Measurements from ENCODE around the gene MAPT. TPM values are rescaled to one million over a fixed set of nuclear protein-coding genes. Genes with fewer than 3 reads are reported as not detected.
A peak's percentile ranks its signal among the peaks of the same experiment; 100 is the strongest.
"Not testable (repeated sequence)": the region's sequence is repeated elsewhere in the genome, so short reads cannot be mapped to it uniquely, and the experiment has no call there.

Gene MAPT
- total and polyA plus RNA-seq, 2 donors: 3.4 to 21.1 TPM

- H3K27ac ChIP-seq (ENCODE audit: low read depth): no peak overlapping the region
- 88% methylated on average over 9 of the region's 9 CpGs for WGBS
- DNase-seq (ENCODE audit: extremely low spot score): no peak
- H3K36me3 ChIP-seq (ENCODE audit: insufficient read depth): no peaks in the 10 kb centered on the region
- no peak overlapping the region for H3K4me3 ChIP-seq (ENCODE audit: low read depth, low read length)
- H3K4me1 ChIP-seq (ENCODE audit: insufficient read depth): no peaks in the 10 kb centered on the region
These were observed 103.3 kb downstream of the MAPT start for GRCh38 chr17:45997624-45998023.

- Histone ChIP-seq H3K36me3 (ENCODE audit: insufficient read depth) (no peaks in the 10 kb centered on the region), H3K4me1 (ENCODE audit: insufficient read depth) (no peaks in the 10 kb centered on the region), H3K4me3 (ENCODE audit: low read depth, low read length) (no peak within 1 kb of the TSS), H3K27ac (ENCODE audit: low read depth) (no peak within 1 kb of the TSS)
- 79% methylated on average over 8 of the region's 8 CpGs for WGBS
- no peak for DNase-seq (ENCODE audit: extremely low spot score)
These were observed 104.9 kb downstream of the MAPT start, which contains the start of gene STH for GRCh38 chr17:45998987-45999899. STH (plus strand) TSS chr17:45999250; CDS start chr17:45999280, 30 bp downstream.

GRCh38 chr17:45999900-46000290 lies 105.5 kb downstream of the MAPT start:
- Histone ChIP-seq H3K36me3 (ENCODE audit: insufficient read depth) (no peaks in the 10 kb centered on the region), H3K4me1 (ENCODE audit: insufficient read depth) (no peaks in the 10 kb centered on the region), H3K27ac (ENCODE audit: low read depth) (no peak overlapping the region), H3K4me3 (ENCODE audit: low read depth, low read length) (no peak overlapping the region)
- 82% methylated on average over 9 of the region's 9 CpGs for WGBS
- DNase-seq (ENCODE audit: extremely low spot score): no peak

GRCh38 chr17:46000292-46000691 lies 105.9 kb downstream of the MAPT start:
- no peaks in the 10 kb centered on the region for H3K36me3 ChIP-seq (ENCODE audit: insufficient read depth)
- H3K4me3 ChIP-seq (ENCODE audit: low read depth, low read length): no peak overlapping the region
- no peaks in the 10 kb centered on the region for H3K4me1 ChIP-seq (ENCODE audit: insufficient read depth)
- H3K27ac ChIP-seq (ENCODE audit: low read depth): no peak overlapping the region
- 76% methylated on average over 7 of the region's 7 CpGs for WGBS
- DNase-seq (ENCODE audit: extremely low spot score): no peak

- H3K36me3 ChIP-seq (ENCODE audit: insufficient read depth): no peaks in the 10 kb centered on the region
- DNase-seq (ENCODE audit: extremely low spot score): no peak
- no peak overlapping the region for H3K27ac ChIP-seq (ENCODE audit: low read depth)
- 77% methylated on average over 2 of the region's 2 CpGs for WGBS
- H3K4me1 ChIP-seq (ENCODE audit: insufficient read depth): no peaks in the 10 kb centered on the region
- no peak overlapping the region for H3K4me3 ChIP-seq (ENCODE audit: low read depth, low read length)
These were observed 106.4 kb downstream of the MAPT start for GRCh38 chr17:46000757-46001156.

GRCh38 chr17:46001390-46002310 lies 107.3 kb downstream of the MAPT start:
- WGBS: 75% methylated on average over 13 of the region's 13 CpGs
- Histone ChIP-seq H3K4me3 (ENCODE audit: low read depth, low read length) (no peak overlapping the region), H3K27ac (ENCODE audit: low read depth) (no peak overlapping the region), H3K4me1 (ENCODE audit: insufficient read depth) (no peaks in the 10 kb centered on the region), H3K36me3 (ENCODE audit: insufficient read depth) (no peaks in the 10 kb centered on the region)
- DNase-seq (ENCODE audit: extremely low spot score): no peak

GRCh38 chr17:46002311-46002972 lies 108.1 kb downstream of the MAPT start:
- WGBS: 23% methylated on average over 8 of the region's 8 CpGs
- peak; percentile 17 for DNase-seq (ENCODE audit: extremely low spot score)
- H3K36me3 ChIP-seq (ENCODE audit: insufficient read depth): no peaks in the 10 kb centered on the region

GRCh38 chr17:46002973-46003316 lies 108.6 kb downstream of the MAPT start:
- H3K4me1 ChIP-seq (ENCODE audit: insufficient read depth): no peaks in the 10 kb centered on the region
- no peak overlapping the region for H3K27ac ChIP-seq (ENCODE audit: low read depth)
- no peak overlapping the region for H3K4me3 ChIP-seq (ENCODE audit: low read depth, low read length)
- DNase-seq (ENCODE audit: extremely low spot score): no peak
- no peaks in the 10 kb centered on the region for H3K36me3 ChIP-seq (ENCODE audit: insufficient read depth)
- WGBS: 68% methylated on average over 7 of the region's 7 CpGs

More at GRCh38 chr17:46002311-46002972, 108.1 kb downstream of the MAPT start:
- Histone ChIP-seq H3K4me3 (ENCODE audit: low read depth, low read length) (no peak overlapping the region), H3K27ac (ENCODE audit: low read depth) (no peak overlapping the region), H3K4me1 (ENCODE audit: insufficient read depth) (no peaks in the 10 kb centered on the region)

- H3K4me1 ChIP-seq (ENCODE audit: insufficient read depth): no peaks in the 10 kb centered on the region
- no peak overlapping the region for H3K4me3 ChIP-seq (ENCODE audit: low read depth, low read length)
- H3K27ac ChIP-seq (ENCODE audit: low read depth): no peak overlapping the region
- WGBS: 39% methylated on average over 6 of the region's 6 CpGs
- no peaks in the 10 kb centered on the region for H3K36me3 ChIP-seq (ENCODE audit: insufficient read depth)
- DNase-seq (ENCODE audit: extremely low spot score): no peak
These were observed 109.8 kb downstream of the MAPT start for GRCh38 chr17:46003907-46004748.

- 97% methylated on average over 1 of the region's 1 CpG for WGBS
- not testable (repeated sequence) for H3K4me1 ChIP-seq (ENCODE audit: insufficient read depth); DNase-seq (ENCODE audit: extremely low spot score); H3K36me3 ChIP-seq (ENCODE audit: insufficient read depth); H3K4me3 ChIP-seq (ENCODE audit: low read depth, low read length); H3K27ac ChIP-seq (ENCODE audit: low read depth)
These were observed 111.7 kb downstream of the MAPT start for GRCh38 chr17:46006082-46006481.

- WGBS: 73% methylated on average over 2 of the region's 2 CpGs
- Histone ChIP-seq H3K4me3 (ENCODE audit: low read depth, low read length) (no peak overlapping the region), H3K36me3 (ENCODE audit: insufficient read depth) (no peaks in the 10 kb centered on the region), H3K4me1 (ENCODE audit: insufficient read depth) (no peaks in the 10 kb centered on the region), H3K27ac (ENCODE audit: low read depth) (no peak overlapping the region)
- no peak for DNase-seq (ENCODE audit: extremely low spot score)
These were observed 113.2 kb downstream of the MAPT start for GRCh38 chr17:46007461-46007965.

GRCh38 chr17:46008591-46008990 lies 114.2 kb downstream of the MAPT start:
- DNase-seq (ENCODE audit: extremely low spot score): no peak
- Histone ChIP-seq H3K36me3 (ENCODE audit: insufficient read depth) (no peaks in the 10 kb centered on the region), H3K27ac (ENCODE audit: low read depth) (no peak overlapping the region), H3K4me1 (ENCODE audit: insufficient read depth) (no peaks in the 10 kb centered on the region), H3K4me3 (ENCODE audit: low read depth, low read length) (no peak overlapping the region)
- WGBS: 90% methylated on average over 9 of the region's 9 CpGs
